Heart left ventricle (tissue), 16 donors: Measurements from ENCODE around the gene WDHD1. TPM values are rescaled to one million over a fixed set of nuclear protein-coding genes. Genes with fewer than 3 reads are reported as not detected.

Experiments used
- ATAC-seq, 4 donors: fragments of 200-7000 bp; cut with Tn5 transposase; one replicate each; pipeline ENCODE4 v1.9.1; 2020 to 2022; ENCODE audit warnings: moderate library complexity in 4 of 4, mild to moderate bottlenecking in 3 of 4, moderate number of reproducible peaks in 1 of 4
- DNase-seq, 5 donors: peaks; one replicate each; pipeline ENCODE4 v3.0.0-alpha.2; 2020
- H3K27ac ChIP-seq, 12 donors: fragments of 200-600 bp; sonication (generic) in 4 of 12; one replicate each; pipeline versions ENCODE4 v1.5.0 to v1.8.0; 2016 to 2022; ENCODE audit warnings: mild to moderate bottlenecking in 2 of 12
- H3K27me3 ChIP-seq, 9 donors: fragments of 200-600 bp; sonication (generic) in 2 of 9; one replicate each; pipeline versions ENCODE4 v1.5.1 to v1.8.0; 2016 to 2022; ENCODE audit warnings: mild to moderate bottlenecking in 3 of 9
- H3K36me3 ChIP-seq, 9 donors: fragments of 200-600 bp; sonication (generic) in 2 of 9; one replicate each; pipeline versions ENCODE4 v1.5.0 to v1.8.0; 2018 to 2022; ENCODE audit warnings: mild to moderate bottlenecking in 2 of 9
- H3K4me1 ChIP-seq, 12 donors: fragments of 200-600 bp; sonication (generic) in 4 of 12; one replicate each; pipeline versions ENCODE4 v1.5.0 to v1.8.0; 2016 to 2022; ENCODE audit warnings: mild to moderate bottlenecking in 3 of 12
- H3K4me3 ChIP-seq, 12 donors: fragments of 200-600 bp; sonication (generic) in 4 of 12; one replicate each; pipeline versions ENCODE4 v1.5.0 to v1.8.0; 2017 to 2022; ENCODE audit warnings: mild to moderate bottlenecking in 9 of 12, moderate library complexity in 4 of 12
- H3K9me3 ChIP-seq, 12 donors: fragments of 200-600 bp; sonication (generic) in 4 of 12; one replicate each; pipeline versions ENCODE4 v1.5.0 to v1.8.0; 2016 to 2022; ENCODE audit warnings: mild to moderate bottlenecking in 1 of 12
- CTCF ChIP-seq, 12 donors: fragments of 200-600 bp; sonication (generic) in 4 of 12; IDR thresholded peaks; one replicate each; pipeline versions ENCODE4 v1.5.0 to v1.8.0; 2018 to 2022; ENCODE audit warnings: antibody characterized with exemption in 12 of 12, mild to moderate bottlenecking in 5 of 12
- POLR2A ChIP-seq, 2 donors: fragments of 450-650 bp; IDR thresholded peaks; one replicate each; pipeline ENCODE4 v1.6.1; 2017; ENCODE audit warnings: antibody characterized with exemption in 2 of 2, mild to moderate bottlenecking in 2 of 2, moderate library complexity in 2 of 2
- WGBS, 4 donors: extraction: QIAGEN DNeasy Blood & Tissue Kit in 2 of 4; methylation state at CpG; one replicate each; pipeline versions ENCODE4 v1.1.5 to v1.1.7; 2013 to 2018; 5-methylcytosine and 5-hydroxymethylcytosine counted together
- intact Hi-C, 10 donors: fragments of 100-400 bp; cut with DNase I; formaldehyde crosslinking; loops; one replicate each; pipeline versions ENCODE4 v1.11.1 to v1.14.2; 2022
- polyA plus RNA-seq, 2 donors: library from polyadenylated mRNA; stranded (reverse); fragments of 200-250 nt; gene quantifications; one replicate each; pipeline ENCODE4 v1.2.3, GENCODE V29; 2013
- total RNA-seq, 9 donors: library from RNA; depleted of rRNA in 2 of 9; stranded (reverse); fragments of >200 nt in 2 of 9; fragmentation: NEBNext Ultra II Directional in 3 of 9; extraction: Animal tissue kit (Norgen Biotek cat#: 25700) in 3 of 9; gene quantifications; one replicate each; pipeline versions ENCODE4 v1.1.0 to v1.2.4, GENCODE V29; 2016 to 2023
- donor health status: ischemic (EF 13 %, LVEDD 7.1; RV severe dilation, severe dysfunction).
- donor health status: healthy with polysubstance abuse.
- donor health status: DM: no; HTN: yes; CAD: no.
- donor health status: DM: no; HTN: no; CAD: no.
- donor health status: ischemic (EF 25% LVEDD 6.9; RV normal size, moderate dysfunction).
- donor health status: ischemic (EF 25% LVEDD 5.7; RV mildly dilated, moderate dysfunction).
- donor health status: healthy.
- donor health status: DM: yes; HTN: yes; CAD: no.
- donor health status: ischemic (EF 35%, LVEDD 5.7; RV mildly dilated, moderate dysfunction).
- donor health status: nonischemic (EF 11% LVEDD 7.7; RV severe dilation, severe dysfunction).
- donor health status: DM: yes; HTN: yes; CAD: no.
- donor health status: PGD.
- donor health status: ischemic (EF 29% LVEDD 5.4; RV normal size, mild dysfunction).
- donor health status: nonischemic (EF 23%, LVEDD 6.1; RV moderate dilation, normal function).

WDHD1 gene
- total and polyA plus RNA-seq, 11 donors, result 0.42 to 3.5 (median 1.4) TPM

GRCh38 chr14:54889919-54890318, 137.0 kb downstream of the WDHD1 start:
- intact Hi-C loops, result loop anchor here in 7 of 10 donors (5.0 to 10.0 kb wide), 5 partner anchors 83 to 328 kb away; partner anchors contain the start of gene SAMD4A (in 2 of the 7)
- TF ChIP-seq POLR2A (IDR thresholded peaks at IDR 0.05), result no peak
- TF ChIP-seq CTCF (IDR thresholded peaks at IDR 0.05), result no peak
- ATAC-seq (no peak), DNase-seq (no peak)
- no peaks in the 10 kb centered on the region for H3K36me3 ChIP-seq
- no peak overlapping the region for H3K4me3 ChIP-seq
- H3K27me3 ChIP-seq, result no peaks in the 10 kb centered on the region
- WGBS, 4 donors, result 89 to 96% (median 94%) methylated on average over 8 of the region's 8 CpGs
- peaks cover 0 to 26% (median 0%) of the 10 kb centered on the region in 12 donors for H3K4me1 ChIP-seq
- no peak overlapping the region for H3K27ac ChIP-seq
- no peaks in the 10 kb centered on the region for H3K9me3 ChIP-seq

Other genes starting within 250 kb of the WDHD1 start
- gene GCH1, start 124.3 kb downstream of the WDHD1 start, total RNA-seq, result 10 to 100 TPM in 1 of 9 donors, 1 to 10 TPM in 8; 1.6 to 13.8 (median 3.7) TPM
- gene GCH1, start 124.3 kb downstream of the WDHD1 start, polyA plus RNA-seq, result 1 to 10 TPM; 1.9 to 2.7 TPM
- gene SOCS4, start 137 bp upstream of the WDHD1 start, total RNA-seq, result 10 to 100 TPM in 8 of 9 donors, 1 to 10 TPM in 1; 8.9 to 20.7 (median 15.6) TPM
- 1 to 10 TPM; 3.7 to 8.0 TPM for gene SOCS4, start 137 bp upstream of the WDHD1 start, polyA plus RNA-seq
- 100 to 1,000 TPM in 2 of 9 donors, 10 to 100 TPM in 7; 58.9 to 159 (median 80.1) TPM for gene MAPK1IP1L, start 24.5 kb upstream of the WDHD1 start, total RNA-seq
- 10 to 100 TPM; 23.8 to 66.7 TPM for gene MAPK1IP1L, start 24.5 kb upstream of the WDHD1 start, polyA plus RNA-seq
- 100 to 1,000 TPM; 143 to 372 (median 197) TPM for gene LGALS3, start 102.2 kb upstream of the WDHD1 start, total RNA-seq
- 100 to 1,000 TPM; 272 to 311 TPM for gene LGALS3, start 102.2 kb upstream of the WDHD1 start, polyA plus RNA-seq
- gene DLGAP5, start 164.5 kb upstream of the WDHD1 start, total RNA-seq, result 10 to 100 TPM in 1 of 9 donors, under 1 TPM in 6, not detected in 2; 0.12 to 11.1 (median 0.65) TPM
- under 1 TPM in 1 of 2 donors, not detected in 1; 0.12 TPM for gene DLGAP5, start 164.5 kb upstream of the WDHD1 start, polyA plus RNA-seq
- 10 to 100 TPM; 17.1 to 33.4 (median 21.1) TPM for gene FBXO34, start 244.3 kb upstream of the WDHD1 start, total RNA-seq
- 10 to 100 TPM in 1 of 2 donors, 1 to 10 TPM in 1; 8.0 to 23.6 TPM for gene FBXO34, start 244.3 kb upstream of the WDHD1 start, polyA plus RNA-seq